Panc1 (cell line): ENCODE data around the gene BICD2. TPM values are rescaled to one million over a fixed set of nuclear protein-coding genes. Genes with fewer than 3 reads are reported as not detected.

Experiments used
- ATAC-seq: fragments of 200-7000 bp; cut with Tn5 transposase; 2 replicates; pipeline ENCODE4 v1.9.1; 2020; ENCODE audit warnings: mild to moderate bottlenecking, moderate library complexity
- BruUV-seq: library from RNA; stranded (reverse); fragments of 400-500 nt; replicated peaks from 2 replicates; lab custom pipeline; 2021; lab: Mats Ljungman, UMichigan
- CTCF ChIA-PET: fragments of 300-600 bp; sonication (Branson Sonifier 250); formaldehyde crosslinking; loops from one replicate; lab custom pipeline; 2022; ENCODE audit warnings: antibody characterized with exemption; lab: Charles Lee
- POLR2A ChIA-PET: fragments of 300-600 bp; sonication (Branson Sonifier 250); formaldehyde crosslinking; loops from one replicate; lab custom pipeline; 2022; ENCODE audit warnings: antibody characterized with exemption; lab: Charles Lee
- DNase-seq: peaks from one replicate; pipeline ENCODE4 v3.0.0-alpha.2; 2010; ENCODE audit warnings: low read depth, low spot score
- H3K27ac ChIP-seq: 2 replicates; pipeline ENCODE4 v1.5.1; 2011; ENCODE audit warnings: mild to moderate bottlenecking, low read length, inconsistent platforms
- H3K27me3 ChIP-seq: fragments of 200-500 bp; sonication (Bioruptor generic); 2 replicates; pipeline ENCODE4 v1.6.0; 2014; ENCODE audit warnings: low read length, inconsistent platforms; ENCODE audit not compliant: control insufficient read depth, insufficient read depth
- H3K36me3 ChIP-seq: fragments of 200-500 bp; sonication (Bioruptor generic); 2 replicates; pipeline ENCODE4 v1.5.1; 2014; ENCODE audit warnings: inconsistent platforms, mild to moderate bottlenecking, low read length, moderate library complexity; ENCODE audit not compliant: control insufficient read depth, insufficient read depth
- H3K4me1 ChIP-seq: 2 replicates; pipeline ENCODE4 v1.5.1; 2011; ENCODE audit warnings: inconsistent platforms, mild to moderate bottlenecking, low read length, moderate library complexity; ENCODE audit not compliant: control insufficient read depth, insufficient read depth
- H3K4me3 ChIP-seq, 2 experiments: 2 replicates each; pipeline ENCODE4 v1.5.1; 2011 to 2012; ENCODE audit warnings: low read depth in 2 of 2, low read length in 2 of 2, mild to moderate bottlenecking in 2 of 2, inconsistent platforms in 1 of 2, moderate library complexity in 1 of 2
- H3K9me3 ChIP-seq: fragments of 200-500 bp; sonication (Bioruptor generic); 2 replicates; pipeline ENCODE4 v1.5.1; 2014; ENCODE audit warnings: low read depth, mild to moderate bottlenecking, inconsistent platforms, low read length, moderate library complexity; ENCODE audit not compliant: control insufficient read depth, insufficient read depth
- CTCF ChIP-seq: fragments of 450-650 bp; IDR thresholded peaks from 2 replicates; pipeline ENCODE4 v1.5.1; 2017; ENCODE audit warnings: mild to moderate bottlenecking
- POLR2AphosphoS5 ChIP-seq: IDR thresholded peaks from 2 replicates; pipeline ENCODE4 v1.6.1; 2012; ENCODE audit warnings: mild to moderate bottlenecking, low read depth, low read length, moderate library complexity
- REST ChIP-seq, 2 experiments: IDR thresholded peaks; 2 replicates each; pipeline ENCODE4 v1.6.1; 2011 to 2012; ENCODE audit warnings: low read depth in 2 of 2, control low read depth in 1 of 2, low read length in 1 of 2, mild to moderate bottlenecking in 1 of 2, moderate library complexity in 1 of 2; ENCODE audit not compliant: insufficient read depth in 1 of 2
- SIN3A ChIP-seq: IDR thresholded peaks from 2 replicates; pipeline ENCODE4 v1.6.1; 2012; ENCODE audit warnings: low read depth, mild to moderate bottlenecking, low read length, moderate library complexity, borderline replicate concordance; ENCODE audit not compliant: insufficient read depth
- TCF7L2 ChIP-seq: IDR thresholded peaks from 2 replicates; pipeline ENCODE4 v1.6.1; 2011; ENCODE audit warnings: mild to moderate bottlenecking, low read depth, low read length, inconsistent platforms
- in situ Hi-C: cut with HindIII; loops from 2 replicates; pipeline ENCODE4 v1.10.0; 2016; ENCODE audit warnings: low sequenced_read_pairs, low pct_unique_long_range_greater_than_20kb
- intact Hi-C: fragments of 100-400 bp; cut with micrococcal nuclease; formaldehyde crosslinking; loops from one replicate; pipeline ENCODE4 v1.10.0; 2022; ENCODE audit not compliant: unreplicated experiment
- total RNA-seq: library from RNA; stranded (reverse); gene quantifications from one replicate; pipeline ENCODE4 v1.2.1, GENCODE V29; 2021; ENCODE audit not compliant: unreplicated experiment

The BICD2 gene
- total RNA-seq, 1 experiment from 2014 or later: 17.3 TPM

- H3K9me3 ChIP-seq: no peaks in the 10 kb centered on the region
- TF ChIP-seq CTCF (peak; percentile 75; the same call in 1 of the 2 replicates), TCF7L2 (no peak)
- DNase-seq: no peak
- intact Hi-C loops (no loop called here), in situ Hi-C loops (no loop called here)
- H3K4me3 ChIP-seq: no peak overlapping the region
- H3K27ac ChIP-seq: no peak overlapping the region
- no peaks in the 10 kb centered on the region for H3K4me1 ChIP-seq
- POLR2A ChIA-PET: no interaction called here
- CTCF ChIA-PET: no interaction called here
- ATAC-seq: peak; percentile 85
- no TSS peak for BruUV-seq
- no peaks in the 10 kb centered on the region for H3K36me3 ChIP-seq
- H3K27me3 ChIP-seq: no peaks in the 10 kb centered on the region
These were observed 35.5 kb downstream of the BICD2 start for GRCh38 chr9:92728831-92729734.

- intact Hi-C loops: no loop called here
- Histone ChIP-seq H3K4me1 (no peaks in the 10 kb centered on the region), H3K9me3 (no peaks in the 10 kb centered on the region), H3K27me3 (no peaks in the 10 kb centered on the region), H3K36me3 (no peaks in the 10 kb centered on the region), H3K27ac (no peak overlapping the region), H3K4me3 (no peak overlapping the region)
- TF ChIP-seq POLR2AphosphoS5 (no peak), REST (IDR thresholded peaks at IDR 0.05; ENCODE audit: insufficient read depth in 1 of 2, low read depth in 2 of 2, low read length in 1 of 2) (no peak), CTCF (no peak), TCF7L2 (no peak), SIN3A (no peak)
- in situ Hi-C loops: no loop called here
- CTCF ChIA-PET: no interaction called here
- ATAC-seq (no peak), DNase-seq (no peak)
- BruUV-seq: no TSS peak
- POLR2A ChIA-PET: no interaction called here
These were observed 36.6 kb downstream of the BICD2 start for GRCh38 chr9:92727716-92728700.
